ENCODE results near the gene MAP3K14. TPM values are rescaled to one million over a fixed set of nuclear protein-coding genes. Genes with fewer than 3 reads are reported as not detected.

MAP3K14 gene
- total RNA-seq, 1 experiment from 2014 or later = 7.8 TPM

DNA sequence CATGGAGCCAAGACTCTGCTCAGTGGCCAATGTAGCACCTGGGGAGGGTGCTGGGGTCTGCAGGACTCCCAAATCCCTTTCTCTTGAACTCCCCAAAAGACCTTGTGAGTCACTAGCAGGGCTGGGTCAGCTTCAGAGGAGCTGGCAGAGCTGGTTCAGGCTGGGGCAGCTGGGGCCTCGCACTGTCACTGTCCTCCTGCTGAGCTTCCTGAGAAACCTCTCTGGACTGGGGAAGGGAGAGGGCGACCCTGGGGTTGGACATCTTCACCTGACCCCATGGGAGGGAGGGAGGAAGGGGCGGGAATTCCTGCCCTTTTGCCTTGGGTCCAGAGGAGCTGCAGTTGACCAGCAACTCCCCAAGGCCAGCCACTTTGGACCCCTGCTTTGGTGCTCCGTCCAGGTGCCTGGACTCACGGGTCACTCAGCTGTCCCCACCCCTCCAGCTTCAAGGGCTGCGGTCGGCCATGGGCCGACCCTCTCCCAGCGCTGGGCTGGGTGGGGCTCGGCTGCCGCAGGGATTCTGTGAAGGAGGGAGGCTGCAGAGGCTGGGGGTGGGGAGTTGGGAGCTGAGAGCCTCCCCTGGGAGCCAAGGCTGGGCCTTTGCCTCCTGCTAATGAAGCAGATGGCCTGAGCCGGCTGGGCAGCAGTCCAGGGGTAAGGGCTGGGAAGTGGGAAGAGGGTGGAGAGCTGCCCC, 85.9 kb downstream of the MAP3K14 start:
- Histone ChIP-seq H4K91ac (ENCODE audit: insufficient read length, low read depth, low read length) (no peak overlapping the region), H4K20me1 (ENCODE audit: control insufficient read depth, insufficient read depth, insufficient read length) (no peaks in the 10 kb centered on the region), H3K4ac (ENCODE audit: low read depth, low read length) (no peak overlapping the region), H3K23me2 (ENCODE audit: insufficient read length, low read depth, low read length, poor library complexity, severe bottlenecking) (no peaks in the 10 kb centered on the region), H4K5ac (ENCODE audit: insufficient read length, low read depth, low read length) (no peak overlapping the region), H4K8ac (replicated peaks; ENCODE audit: insufficient read length, low read depth, low read length) (no peak overlapping the region), H3K4me1 (ENCODE audit: insufficient read depth, low read length) (no peaks in the 10 kb centered on the region; the same call in 1 of the 2 replicates), H3K79me2 (ENCODE audit: insufficient read depth, low read length) (no peaks in the 10 kb centered on the region), H3K27me3 (ENCODE audit: insufficient read depth, low read length) (no peaks in the 10 kb centered on the region), H3K23ac (ENCODE audit: insufficient read length, low read depth, low read length) (no peak overlapping the region), H2BK12ac (ENCODE audit: insufficient read length, low read depth, low read length) (no peak overlapping the region), H2BK20ac (ENCODE audit: low read depth, low read length, poor library complexity, severe bottlenecking) (no peak overlapping the region), H3T11ph (ENCODE audit: low read length) (no peak overlapping the region), H2AK5ac (ENCODE audit: insufficient read length, low read length) (no peak overlapping the region), H3K4me2 (ENCODE audit: insufficient read depth, insufficient read length, low read length) (no peak overlapping the region), H3K9ac (ENCODE audit: extremely low read depth, insufficient read length, low read length) (no peak overlapping the region), H3K18ac (ENCODE audit: insufficient read length, low read depth, low read length) (no peak overlapping the region), H3K14ac (ENCODE audit: insufficient read depth, low read length) (no peak overlapping the region; the same call in 1 of the 2 replicates), H2BK15ac (ENCODE audit: low read depth, low read length) (no peak overlapping the region), H3K79me1 (ENCODE audit: insufficient read depth, low read depth, low read length, poor library complexity, severe bottlenecking) (no peaks in the 10 kb centered on the region), H2AFZ (ENCODE audit: low read length) (no peak overlapping the region), H2BK5ac (ENCODE audit: insufficient read length, low read length) (no peak overlapping the region), H3K9me3 (ENCODE audit: control insufficient read depth, low read depth, low read length) (no peaks in the 10 kb centered on the region), H3K56ac (ENCODE audit: insufficient read length, low read depth, low read length) (no peak overlapping the region), H2BK120ac (ENCODE audit: low read depth, low read length, poor library complexity, severe bottlenecking) (no peak overlapping the region), H3K27ac (ENCODE audit: insufficient read length, low read depth, low read length) (no peak overlapping the region)
- TF ChIP-seq, protein P1, sequence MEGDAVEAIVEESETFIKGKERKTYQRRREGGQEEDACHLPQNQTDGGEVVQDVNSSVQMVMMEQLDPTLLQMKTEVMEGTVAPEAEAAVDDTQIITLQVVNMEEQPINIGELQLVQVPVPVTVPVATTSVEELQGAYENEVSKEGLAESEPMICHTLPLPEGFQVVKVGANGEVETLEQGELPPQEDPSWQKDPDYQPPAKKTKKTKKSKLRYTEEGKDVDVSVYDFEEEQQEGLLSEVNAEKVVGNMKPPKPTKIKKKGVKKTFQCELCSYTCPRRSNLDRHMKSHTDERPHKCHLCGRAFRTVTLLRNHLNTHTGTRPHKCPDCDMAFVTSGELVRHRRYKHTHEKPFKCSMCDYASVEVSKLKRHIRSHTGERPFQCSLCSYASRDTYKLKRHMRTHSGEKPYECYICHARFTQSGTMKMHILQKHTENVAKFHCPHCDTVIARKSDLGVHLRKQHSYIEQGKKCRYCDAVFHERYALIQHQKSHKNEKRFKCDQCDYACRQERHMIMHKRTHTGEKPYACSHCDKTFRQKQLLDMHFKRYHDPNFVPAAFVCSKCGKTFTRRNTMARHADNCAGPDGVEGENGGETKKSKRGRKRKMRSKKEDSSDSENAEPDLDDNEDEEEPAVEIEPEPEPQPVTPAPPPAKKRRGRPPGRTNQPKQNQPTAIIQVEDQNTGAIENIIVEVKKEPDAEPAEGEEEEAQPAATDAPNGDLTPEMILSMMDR (conservative IDR thresholded peaks at IDR 0.05) = no peak
- Mint-ChIP-seq H3K4me1 (peaks cover 21 to 55% of the 10 kb centered on the region in 2 experiments), H3K36me3 (ENCODE audit: insufficient read depth in 1 of 3, low read depth in 3 of 3) (no peaks in the 10 kb centered on the region), H3K4me3 (no peak overlapping the region), H3K9me3 (no peaks in the 10 kb centered on the region; a peak in 2 of 5 replicates), H3K27ac (no peak overlapping the region; a peak in 1 of 7 replicates), H3K27me3 (ENCODE audit: low read depth) (peaks cover 18% of the 10 kb centered on the region)
- DNase-seq = peak; percentile 39
- no CpG with 5 or more reads among the region's 12 CpGs for WGBS (ENCODE audit: extremely low coverage, insufficient read length, low lambda C conversion rate)
